NCI-H345 (cell line): Measurements from ENCODE around the gene UTRN.
A peak's percentile ranks its signal among the peaks of the same experiment; 100 is the strongest.

Experiments
- DNase-seq: peaks from one replicate; lab custom pipeline; 2025; lab: John Stamatoyannopoulos, UW

The UTRN gene

GRCh38 chr6:144283646-144284477 lies 1.3 kb upstream of the UTRN start:
- no peak for DNase-seq

GRCh38 chr6:144284478-144284782 lies 705 bp upstream of the UTRN start:
- no peak for DNase-seq

- DNase-seq: no peak
Observed at GRCh38 chr6:144285548-144285797, 338 bp downstream of the UTRN start.

DNA sequence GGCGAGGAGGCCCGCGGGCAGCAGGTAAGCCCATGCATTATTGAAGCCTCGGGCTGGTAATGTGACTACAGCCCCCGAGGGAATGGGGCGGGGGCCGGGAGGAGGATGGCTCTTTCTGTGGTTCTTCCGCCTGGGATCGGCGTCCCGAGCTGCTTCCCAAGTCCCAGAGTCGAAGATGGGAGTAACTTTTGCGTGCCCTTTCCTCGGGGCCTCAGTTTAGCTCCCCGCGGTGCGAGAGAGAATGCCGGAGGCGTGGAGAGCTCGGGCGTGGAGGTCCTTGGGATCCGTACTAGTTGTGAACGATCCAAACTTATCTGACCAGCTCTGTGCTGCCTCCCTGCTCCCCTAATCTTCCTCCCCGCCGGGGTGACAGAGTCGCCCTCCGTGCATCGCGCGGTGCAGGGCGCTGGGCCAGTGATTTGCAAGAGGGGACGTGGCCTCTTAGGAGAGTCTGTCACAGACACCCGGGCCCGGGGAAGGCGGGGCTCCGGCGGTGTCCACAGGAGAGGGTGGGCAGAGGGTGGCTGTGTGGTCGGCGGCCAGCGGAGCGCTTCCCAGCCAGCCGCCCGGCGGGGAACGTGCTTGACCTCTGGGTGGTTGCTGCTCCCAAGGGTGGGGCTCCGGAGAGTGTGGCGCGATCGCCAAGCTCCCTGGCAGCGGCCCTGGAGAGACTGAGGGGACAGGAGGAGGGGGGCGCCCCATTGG lies 815 bp downstream of the UTRN start:
- DNase-seq: peak; percentile 30

- peak; percentile 19 for DNase-seq
Observed at GRCh38 chr6:144286503-144287393, 1.6 kb downstream of the UTRN start.

DNA sequence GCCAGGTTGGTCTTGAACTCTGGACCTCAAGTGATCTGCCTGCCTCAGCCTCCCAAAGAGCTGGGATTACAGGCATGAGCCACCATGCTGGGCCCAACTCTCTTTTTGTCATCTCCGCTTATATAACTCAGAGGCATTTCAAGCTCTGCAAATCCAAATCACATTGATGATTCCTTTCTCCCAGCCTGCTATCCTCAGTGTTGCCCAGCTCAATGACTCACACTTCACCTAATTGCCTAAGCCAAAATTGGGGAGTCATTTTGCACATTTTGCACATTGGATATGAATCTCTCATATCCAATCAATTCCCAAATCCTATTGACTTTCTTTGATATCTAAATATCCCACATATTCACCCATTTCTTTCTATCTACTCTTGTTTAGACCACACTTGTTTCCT lies 3.9 kb downstream of the UTRN start:
- DNase-seq: no peak

DNA sequence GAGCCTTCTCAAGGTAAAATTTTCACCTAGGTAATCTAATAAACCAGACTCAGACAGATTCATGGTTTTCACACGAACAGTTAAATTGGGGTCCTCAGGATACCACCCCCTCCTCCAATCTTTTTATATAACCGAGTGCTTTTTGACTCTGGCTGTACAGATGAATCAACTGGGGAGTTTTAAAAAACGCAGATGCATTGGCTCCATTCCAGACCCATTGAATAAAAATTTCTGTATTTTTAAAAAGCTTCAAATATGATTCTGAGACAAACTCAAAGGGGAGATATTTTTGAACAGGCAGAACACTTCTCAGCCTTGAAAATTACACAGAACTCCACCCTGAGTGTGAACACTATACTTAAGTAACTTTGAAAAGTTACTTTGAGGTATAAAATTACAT lies 7.2 kb downstream of the UTRN start:
- DNase-seq: no peak

DNA sequence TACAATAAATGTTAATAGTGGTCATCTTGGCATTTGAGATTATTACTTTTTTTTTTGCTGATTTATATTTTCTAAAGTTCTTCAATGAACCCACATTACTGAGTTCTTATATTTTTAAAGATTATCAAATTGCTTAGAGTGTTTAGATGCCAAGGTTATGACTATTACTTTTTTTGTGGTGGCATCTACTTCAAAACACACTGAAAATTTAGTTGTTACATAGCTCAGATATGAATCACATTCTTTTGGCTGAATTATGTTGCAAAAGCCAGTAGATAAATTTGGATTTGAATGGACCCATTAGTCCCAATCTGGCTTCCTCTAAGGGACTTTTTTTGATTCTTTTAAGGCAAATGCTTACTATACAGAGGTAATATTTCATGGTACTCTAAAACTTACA lies 8.9 kb downstream of the UTRN start:
- DNase-seq: no peak

DNA sequence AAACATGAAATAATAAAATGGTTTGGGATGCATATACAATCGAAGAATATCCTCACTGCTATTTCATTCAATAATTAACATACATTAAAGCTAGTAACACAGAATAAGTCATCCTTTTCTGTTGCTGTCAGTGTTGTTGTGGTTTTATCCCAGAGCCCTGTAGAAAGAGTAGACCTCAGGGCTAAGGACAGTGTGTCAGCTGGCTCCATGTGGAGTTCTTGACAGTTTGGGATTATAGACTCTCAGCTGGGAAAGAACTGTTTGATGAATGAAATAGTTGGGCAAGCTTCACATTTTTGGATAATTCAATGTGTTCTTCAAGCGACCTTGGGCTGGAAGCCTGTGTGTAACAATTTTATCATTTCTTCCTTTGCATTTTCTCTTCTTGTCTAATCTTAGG lies 10.1 kb downstream of the UTRN start:
- no peak for DNase-seq

GRCh38 chr6:144295981-144296767 lies 11.0 kb downstream of the UTRN start:
- DNase-seq: no peak

- no peak for DNase-seq
Observed at GRCh38 chr6:144296973-144297372, 11.8 kb downstream of the UTRN start.

- no peak for DNase-seq
Observed at GRCh38 chr6:144297511-144298100, 12.5 kb downstream of the UTRN start.

- DNase-seq: no peak
Observed at GRCh38 chr6:144298194-144298593, 13.1 kb downstream of the UTRN start.

GRCh38 chr6:144298916-144299315 lies 13.8 kb downstream of the UTRN start:
- no peak for DNase-seq

DNA sequence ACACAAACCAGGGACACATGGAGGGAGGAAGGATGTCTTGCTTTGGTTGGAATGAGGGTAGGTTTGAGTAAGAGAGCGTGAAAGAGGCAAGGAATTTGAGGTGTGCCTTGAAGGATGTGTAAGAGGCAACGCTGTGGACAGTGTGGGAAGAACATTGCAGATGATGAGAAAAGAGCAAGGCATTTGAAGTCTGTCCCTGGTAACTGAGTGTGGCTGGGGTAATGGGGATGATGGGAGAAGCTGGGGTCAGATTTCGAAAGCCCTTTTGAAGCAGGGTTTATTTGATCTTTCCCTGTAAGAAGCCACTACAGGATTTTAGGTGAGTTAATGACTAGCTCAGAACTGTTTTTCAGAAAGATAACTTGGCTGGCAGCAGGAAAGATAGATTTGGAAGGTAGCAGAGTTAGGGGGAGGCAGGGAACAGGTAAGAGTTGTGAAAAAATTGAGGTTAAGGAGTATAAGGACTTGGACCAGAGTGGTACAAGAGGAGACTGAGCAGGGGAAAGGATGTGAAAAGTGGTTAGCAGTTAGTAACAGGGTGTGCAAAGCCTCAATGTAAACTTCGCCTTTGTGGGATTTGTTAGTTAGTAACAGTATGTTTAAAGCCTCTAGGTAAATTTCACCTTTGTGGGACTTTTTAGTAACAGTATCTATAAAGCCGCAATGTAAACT lies 17.7 kb downstream of the UTRN start:
- DNase-seq: no peak

DNA sequence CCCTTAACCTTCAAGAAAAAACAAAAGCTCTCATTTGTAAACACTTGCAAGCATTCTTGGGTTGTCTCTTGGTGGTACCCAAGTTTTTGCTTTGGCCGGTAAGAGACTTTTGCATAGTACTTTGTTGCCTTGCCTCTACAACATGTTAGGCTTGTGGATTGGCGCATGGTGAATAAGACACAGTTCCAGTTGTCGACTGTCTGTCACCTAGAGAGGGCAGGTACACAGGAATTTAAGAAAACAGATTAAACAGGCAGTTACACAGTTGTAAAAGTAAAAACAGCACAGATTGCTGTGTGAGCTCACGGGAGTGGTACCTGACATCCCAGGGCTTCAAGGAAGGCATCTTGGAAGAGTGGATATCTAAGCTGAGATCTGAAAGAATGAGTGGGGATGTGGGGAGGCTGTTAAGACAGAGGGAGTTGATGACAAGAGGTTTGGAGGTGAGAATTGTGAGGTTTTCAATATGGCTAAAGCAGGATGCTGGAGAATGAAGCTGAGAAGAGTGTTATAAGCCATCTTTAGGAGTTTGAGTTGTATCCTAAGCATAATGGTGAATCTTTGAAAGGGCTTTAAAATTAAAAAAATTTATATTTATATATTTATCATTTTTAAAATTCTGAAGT lies 19.2 kb downstream of the UTRN start:
- DNase-seq: no peak

DNA sequence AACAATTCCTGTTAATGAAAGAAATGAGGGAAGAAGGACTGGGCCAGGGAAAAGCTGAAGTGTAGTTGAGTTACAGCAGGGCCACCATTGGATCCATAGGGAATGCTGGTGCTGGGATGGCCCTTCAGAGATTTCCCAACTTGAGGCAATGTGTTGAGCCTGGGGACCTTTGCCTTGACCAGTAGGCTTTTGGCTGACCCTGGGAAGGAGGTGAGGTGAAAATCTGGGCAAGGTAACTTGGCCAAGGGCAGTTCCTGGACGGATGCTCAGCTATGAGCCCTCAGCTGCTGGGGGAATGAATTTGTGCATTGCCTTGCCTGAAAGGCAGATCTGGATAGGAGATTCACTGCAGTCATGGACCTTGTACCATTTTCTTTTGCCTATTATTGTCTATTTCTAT lies 20.4 kb downstream of the UTRN start:
- DNase-seq: no peak

- DNase-seq: no peak
Observed at GRCh38 chr6:144305985-144306384, 20.9 kb downstream of the UTRN start.

GRCh38 chr6:144307880-144308279 lies 22.7 kb downstream of the UTRN start:
- no peak for DNase-seq

DNA sequence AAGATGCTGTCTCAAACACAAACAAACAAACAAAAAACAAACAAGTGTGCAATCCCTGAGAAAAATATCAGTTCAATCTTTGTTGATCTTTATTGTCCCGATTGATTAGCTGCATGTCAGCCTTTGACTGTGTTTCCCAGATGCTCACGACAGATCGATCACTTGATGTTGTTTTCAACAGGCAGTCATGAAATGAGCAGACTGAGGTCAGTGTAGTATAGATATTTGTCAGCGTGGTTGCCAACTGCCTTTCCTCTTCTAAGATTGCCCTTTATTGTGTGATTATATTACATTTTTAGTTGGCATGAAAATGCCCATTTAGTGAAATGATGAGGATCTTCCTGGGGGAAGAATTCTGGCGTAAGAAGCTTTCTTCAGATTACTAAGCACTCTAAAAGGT lies 25.6 kb downstream of the UTRN start:
- no peak for DNase-seq

- DNase-seq: no peak
Observed at GRCh38 chr6:144311361-144311760, 26.2 kb downstream of the UTRN start.
